Motor neuron (in vitro differentiated cells): ENCODE results near the gene CDK5RAP2. TPM values are rescaled to one million over a fixed set of nuclear protein-coding genes. Genes with fewer than 3 reads are reported as not detected.

Experiments used
- ATAC-seq, 8 experiments: fragments of 200-7000 bp; cut with Tn5 transposase; replicated peaks in 6 of 8; 2 replicates each; pipeline ENCODE4 v1.8.0; 2021; ENCODE audit warnings: mild to moderate bottlenecking in 8 of 8, moderate library complexity in 8 of 8
- H3K27ac ChIP-seq, 2 donors: fragments of 250-450 bp; sonication (Bioruptor Pico); 2 replicates each; pipeline ENCODE4 v1.9.0; 2021; ENCODE audit warnings: antibody characterized with exemption in 2 of 2, mild to moderate bottlenecking in 2 of 2, moderate library complexity in 1 of 2
- H3K4me1 ChIP-seq, 2 donors: fragments of 250-450 bp; sonication (Bioruptor Pico); replicated peaks in 1 of 2; 2 replicates each; pipeline ENCODE4 v1.6.1; 2021; ENCODE audit warnings: antibody characterized with exemption in 2 of 2, mild to moderate bottlenecking in 2 of 2, moderate library complexity in 1 of 2
- H3K4me3 ChIP-seq, 5 donors: fragments of 250-450 bp; sonication (Bioruptor Pico); 2 replicates each; pipeline ENCODE4 v1.9.0; 2021; ENCODE audit warnings: antibody characterized with exemption in 5 of 5, mild to moderate bottlenecking in 5 of 5, moderate library complexity in 4 of 5
- WGBS, 10 experiments: fragments of 450-650 bp; shearing (Covaris generic); methylation state at CpG; one replicate each; pipeline ENCODE4 v1.0.0; 2022; 5-methylcytosine and 5-hydroxymethylcytosine counted together
- in situ Hi-C, 9 experiments: fragments of 400-800 bp; cut with MboI; loops; one replicate each; pipeline ENCODE4 v1.15.0; 2021; ENCODE audit warnings: low sequenced_read_pairs in 9 of 9, low pct_unique_long_range_greater_than_20kb in 2 of 9; ENCODE audit not compliant: unreplicated experiment in 9 of 9
- total RNA-seq, 8 experiments: library from RNA; unstranded; fragments of 300-600 nt; gene quantifications; 2 replicates each; pipeline versions ENCODE4 v1.2.3 to v1.2.4, GENCODE V29; 2022

Gene CDK5RAP2
- total RNA-seq, 8 experiments from 2014 or later: 14.1 to 60.0 (median 34.4) TPM

- 80 to 100% (median 95%) methylated on average over 2 to 5 of the region's 10 CpGs; no CpG with 5 or more reads in 4 of the 10 experiments for WGBS, 10 experiments
- ATAC-seq: no peak
- peaks cover 0 to 8% of the 10 kb centered on the region in 2 donors for H3K4me1 ChIP-seq
- H3K27ac ChIP-seq: no peak overlapping the region
- in situ Hi-C loops: no loop called here
- H3K4me3 ChIP-seq: no peak overlapping the region
Measured at GRCh38 chr9:120381839-120382238, 198.1 kb downstream of the CDK5RAP2 start.

- no peak for ATAC-seq
- Histone ChIP-seq H3K27ac (no peak overlapping the region), H3K4me1 (no peaks in the 10 kb centered on the region), H3K4me3 (no peak overlapping the region)
- 93 to 100% (median 94%) methylated on average over 3 to 6 of the region's 8 CpGs; no CpG with 5 or more reads in 5 of the 10 experiments for WGBS, 10 experiments
- in situ Hi-C loops: no loop called here
Measured at GRCh38 chr9:120379611-120380010, 200.4 kb downstream of the CDK5RAP2 start.

GRCh38 chr9:120378680-120379079 lies 201.3 kb downstream of the CDK5RAP2 start:
- in situ Hi-C loops: no loop called here
- no peaks in the 10 kb centered on the region for H3K4me1 ChIP-seq
- 0 to 100% (median 82%) methylated on average over 1 to 5 of the region's 5 CpGs; no CpG with 5 or more reads in 4 of the 10 experiments for WGBS, 10 experiments
- H3K4me3 ChIP-seq: no peak overlapping the region
- H3K27ac ChIP-seq: no peak overlapping the region
- ATAC-seq: no peak

GRCh38 chr9:120377268-120378159 lies 202.5 kb downstream of the CDK5RAP2 start:
- whole genome bisulfite sequencing, 10 experiments: 68 to 89% (median 84%) methylated on average over 1 to 21 of the region's 23 CpGs
- Histone ChIP-seq H3K27ac (no peak overlapping the region), H3K4me3 (no peak overlapping the region), H3K4me1 (no peaks in the 10 kb centered on the region)
- in situ Hi-C loops: no loop called here
- peak in 1 of 8 experiments; percentile 9 for ATAC-seq

GRCh38 chr9:120376101-120376500 lies 203.9 kb downstream of the CDK5RAP2 start:
- H3K4me3 ChIP-seq: no peak overlapping the region
- H3K4me1 ChIP-seq: no peaks in the 10 kb centered on the region
- in situ Hi-C loops: no loop called here
- no peak overlapping the region for H3K27ac ChIP-seq
- no peak for ATAC-seq
- 80 to 97% (median 93%) methylated on average over 1 to 5 of the region's 7 CpGs; no CpG with 5 or more reads in 5 of the 10 experiments for WGBS, 10 experiments

GRCh38 chr9:120375316-120375715 lies 204.7 kb downstream of the CDK5RAP2 start:
- no peak for ATAC-seq
- 30 to 89% (median 88%) methylated on average over 2 to 4 of the region's 4 CpGs; no CpG with 5 or more reads in 7 of the 10 experiments for WGBS, 10 experiments
- Histone ChIP-seq H3K27ac (no peak overlapping the region), H3K4me3 (no peak overlapping the region), H3K4me1 (no peaks in the 10 kb centered on the region)
- in situ Hi-C loops: no loop called here

- in situ Hi-C loops: loop anchor here in 1 of 9 experiments (25.0 kb wide), 1 partner anchor 413 kb away; no protein-coding TSS in a partner anchor
- ATAC-seq: no peak
- H3K4me1 ChIP-seq: no peaks in the 10 kb centered on the region
- 80 to 100% (median 90%) methylated on average over 2 to 13 of the region's 14 CpGs; no CpG with 5 or more reads in 2 of the 10 experiments for WGBS, 10 experiments
- no peak overlapping the region for H3K27ac ChIP-seq
- no peak overlapping the region for H3K4me3 ChIP-seq
Measured at GRCh38 chr9:120374817-120375216, 205.2 kb downstream of the CDK5RAP2 start.

- 40 to 83% (median 70%) methylated on average over 1 of the region's 1 CpG; no CpG with 5 or more reads in 6 of the 10 experiments for WGBS, 10 experiments
- H3K4me1 ChIP-seq: no peaks in the 10 kb centered on the region
- no peak for ATAC-seq
- in situ Hi-C loops: loop anchor here in 1 of 9 experiments (25.0 kb wide), 1 partner anchor 412 kb away; no protein-coding TSS in a partner anchor
- H3K27ac ChIP-seq: no peak overlapping the region
- no peak overlapping the region for H3K4me3 ChIP-seq
Measured at GRCh38 chr9:120374239-120374638, 205.7 kb downstream of the CDK5RAP2 start.

- 0 to 73% (median 38%) methylated on average over 1 of the region's 2 CpGs; no CpG with 5 or more reads in 5 of the 10 experiments for WGBS, 10 experiments
- in situ Hi-C loops: loop anchor here in 1 of 9 experiments (25.0 kb wide), 1 partner anchor 410 kb away; no protein-coding TSS in a partner anchor
- Histone ChIP-seq H3K27ac (no peak overlapping the region), H3K4me3 (no peak overlapping the region), H3K4me1 (no peaks in the 10 kb centered on the region)
- no peak for ATAC-seq
Measured at GRCh38 chr9:120372040-120372439, 207.9 kb downstream of the CDK5RAP2 start.

GRCh38 chr9:120369608-120370220 lies 210.3 kb downstream of the CDK5RAP2 start:
- WGBS, 10 experiments: 42 to 100% (median 65%) methylated on average over 1 to 3 of the region's 3 CpGs; no CpG with 5 or more reads in 4 of the 10 experiments
- in situ Hi-C loops: loop anchor here in 1 of 9 experiments (25.0 kb wide), 1 partner anchor 407 kb away; no protein-coding TSS in a partner anchor
- Histone ChIP-seq H3K4me1 (no peaks in the 10 kb centered on the region), H3K4me3 (no peak overlapping the region), H3K27ac (no peak overlapping the region)
- no peak for ATAC-seq

- 33 to 88% (median 63%) methylated on average over 1 of the region's 1 CpG; no CpG with 5 or more reads in 5 of the 10 experiments for WGBS, 10 experiments
- ATAC-seq: no peak
- Histone ChIP-seq H3K4me3 (no peak overlapping the region), H3K27ac (no peak overlapping the region), H3K4me1 (no peaks in the 10 kb centered on the region)
- in situ Hi-C loops: loop anchor here in 1 of 9 experiments (25.0 kb wide), 1 partner anchor 406 kb away; no protein-coding TSS in a partner anchor
Measured at GRCh38 chr9:120368799-120369198, 211.2 kb downstream of the CDK5RAP2 start.

- 0 to 100% (median 55%) methylated on average over 1 to 4 of the region's 4 CpGs; no CpG with 5 or more reads in 2 of the 10 experiments for WGBS, 10 experiments
- in situ Hi-C loops: loop anchor here in 1 of 9 experiments (25.0 kb wide), 1 partner anchor 404 kb away; no protein-coding TSS in a partner anchor
- peak in 3 of 8 experiments; percentile 45 to 82 (median 63) for ATAC-seq
Measured at GRCh38 chr9:120366644-120367019, 213.3 kb downstream of the CDK5RAP2 start.

GRCh38 chr9:120365386-120365785 lies 214.6 kb downstream of the CDK5RAP2 start:
- WGBS, 10 experiments: 50 to 80% (median 80%) methylated on average over 1 of the region's 1 CpG; no CpG with 5 or more reads in 5 of the 10 experiments
- no peaks in the 10 kb centered on the region for H3K4me1 ChIP-seq
- H3K27ac ChIP-seq: no peak overlapping the region
- in situ Hi-C loops: loop anchor here in 1 of 9 experiments (25.0 kb wide), 1 partner anchor 403 kb away; no protein-coding TSS in a partner anchor
- no peak overlapping the region for H3K4me3 ChIP-seq
- no peak for ATAC-seq

More at GRCh38 chr9:120366644-120367019, 213.3 kb downstream of the CDK5RAP2 start:
- Histone ChIP-seq H3K27ac (no peak overlapping the region), H3K4me3 (no peak overlapping the region), H3K4me1 (no peaks in the 10 kb centered on the region)
